NCI-H774 (cell line): ENCODE measurements around the gene CTNS.

Source experiments
- DNase-seq: peaks from one replicate; lab custom pipeline; 2025; lab: John Stamatoyannopoulos, UW

The CTNS gene

GRCh38 chr17:3659541-3660111 is 23.1 kb downstream of the CTNS start:
- no peak for DNase-seq

- no peak for DNase-seq
These were observed 23.8 kb downstream of the CTNS start for GRCh38 chr17:3660311-3660891.

- no peak for DNase-seq
These were observed 26.8 kb downstream of the CTNS start for GRCh38 chr17:3663102-3664011.

GRCh38 chr17:3665834-3666233 is 29.3 kb downstream of the CTNS start:
- DNase-seq = no peak

GRCh38 chr17:3666516-3666915 is 30.0 kb downstream of the CTNS start:
- no peak for DNase-seq

- peak; percentile 2 for DNase-seq
These were observed 31.1 kb downstream of the CTNS start for GRCh38 chr17:3667366-3668278.

GRCh38 chr17:3668279-3669084 is 31.9 kb downstream of the CTNS start, which contains the start of the genes EMC6 and TAX1BP3:
TSS of gene EMC6 (plus strand) at chr17:3668812. CDS start at chr17:3669147, 335 bp downstream.
TSS of gene TAX1BP3 (minus strand) at chr17:3668578. CDS start at chr17:3668526, 52 bp downstream.
- DNase-seq = peak; percentile 88

GRCh38 chr17:3669085-3669347 is 32.5 kb downstream of the CTNS start:
- no peak for DNase-seq

GRCh38 chr17:3669548-3669947 is 33.0 kb downstream of the CTNS start:
- no peak for DNase-seq

- no peak for DNase-seq
These were observed 36.0 kb downstream of the CTNS start for GRCh38 chr17:3672571-3672970.

GRCh38 chr17:3675886-3676285 is 39.3 kb downstream of the CTNS start:
- no peak for DNase-seq

GRCh38 chr17:3678095-3678820 is 41.7 kb downstream of the CTNS start:
- no peak for DNase-seq

- no peak for DNase-seq
These were observed 42.4 kb downstream of the CTNS start for GRCh38 chr17:3678821-3679530.

- DNase-seq = no peak
These were observed 43.1 kb downstream of the CTNS start for GRCh38 chr17:3679531-3680126.

GRCh38 chr17:3681057-3681456 is 44.5 kb downstream of the CTNS start:
- no peak for DNase-seq

- no peak for DNase-seq
These were observed 45.0 kb downstream of the CTNS start for GRCh38 chr17:3681565-3681964.

- DNase-seq = no peak
These were observed 45.5 kb downstream of the CTNS start for GRCh38 chr17:3682033-3682432.

- DNase-seq = no peak
These were observed 46.5 kb downstream of the CTNS start for GRCh38 chr17:3683054-3683511.

- DNase-seq = no peak
These were observed 48.6 kb downstream of the CTNS start for GRCh38 chr17:3685174-3685573.
